A673 (cell line): Measurements from ENCODE around the gene ALDH1A3.

Experiments
- CTCF ChIP-seq: fragments of 300-800, 200-600 bp; sonication (generic); conservative IDR thresholded peaks from 2 replicates; pipeline ENCODE4 v1.5.1; 2017; ENCODE audit warnings: low read depth, mild to moderate bottlenecking, antibody characterized with exemption, low read length, moderate library complexity, mixed read lengths
- EZH2 ChIP-seq: fragments of 200-600 bp; sonication (generic); IDR thresholded peaks from 2 replicates; pipeline ENCODE4 v1.6.1; 2017; ENCODE audit warnings: borderline replicate concordance, low read depth, mild to moderate bottlenecking, mixed read lengths, antibody characterized with exemption, low read length; ENCODE audit not compliant: poor library complexity, severe bottlenecking

GRCh38 chr15:100920516-100921135 lies 41.0 kb downstream of the ALDH1A3 start:
- no peak for TF ChIP-seq CTCF
- no peak for TF ChIP-seq EZH2
